Sigmoid colon (tissue), 7 donors: ENCODE results near the gene CHMP2A. TPM values are rescaled to one million over a fixed set of nuclear protein-coding genes. Genes with fewer than 3 reads are reported as not detected.

ENCODE experiments used
- DNase-seq: peaks from one replicate; pipeline ENCODE4 v3.0.0-alpha.2; 2019
- H3K27ac ChIP-seq, 4 donors: fragments of 200-600 bp; sonication (generic); one replicate each; pipeline ENCODE4 v1.5.1; 2016 to 2019; ENCODE audit warnings: mild to moderate bottlenecking in 1 of 4
- H3K27me3 ChIP-seq, 3 donors: fragments of 200-600 bp; sonication (generic); one replicate each; pipeline ENCODE4 v1.5.1; 2019; ENCODE audit warnings: mild to moderate bottlenecking in 1 of 3
- H3K36me3 ChIP-seq, 4 donors: fragments of 200-600 bp; sonication (generic); one replicate each; pipeline ENCODE4 v1.5.1; 2016 to 2019
- H3K4me1 ChIP-seq, 4 donors: fragments of 200-600 bp; sonication (generic); one replicate each; pipeline ENCODE4 v1.5.1; 2017 to 2019
- H3K4me3 ChIP-seq, 4 donors: fragments of 200-600 bp; sonication (generic); one replicate each; pipeline ENCODE4 v1.5.1; 2017 to 2019; ENCODE audit warnings: mild to moderate bottlenecking in 2 of 4, moderate library complexity in 1 of 4
- H3K9me3 ChIP-seq, 4 donors: fragments of 200-600 bp in 3 of 4; sonication (generic) in 3 of 4; one replicate each; pipeline versions ENCODE4 v1.5.1 to v1.6.1; 2013 to 2019
- EP300 ChIP-seq, 4 donors: sonication (generic); formaldehyde crosslinking; IDR thresholded peaks; one replicate each; pipeline ENCODE4 v1.6.1; 2017; ENCODE audit warnings: antibody characterized with exemption in 4 of 4
- POLR2A ChIP-seq, 2 donors: fragments of 450-650 bp; IDR thresholded peaks; one replicate each; pipeline ENCODE4 v1.6.1; 2016; ENCODE audit warnings: antibody characterized with exemption in 2 of 2, mild to moderate bottlenecking in 2 of 2, moderate library complexity in 2 of 2
- POLR2AphosphoS5 ChIP-seq, 4 donors: sonication (generic); formaldehyde crosslinking; IDR thresholded peaks; one replicate each; pipeline ENCODE4 v1.6.1; 2017; ENCODE audit warnings: antibody characterized with exemption in 4 of 4
- WGBS, 2 donors: extraction: QIAGEN DNeasy Blood & Tissue Kit; methylation state at CpG; one replicate each; pipeline ENCODE4 v1.1.7; 2013; 5-methylcytosine and 5-hydroxymethylcytosine counted together
- intact Hi-C: fragments of 100-400 bp; cut with DNase I; formaldehyde crosslinking; loops from one replicate; pipeline ENCODE4 v1.15.1; 2023
- polyA plus RNA-seq, 3 donors: library from polyadenylated mRNA; stranded (reverse); fragments of 200-250 nt; gene quantifications; one replicate each; pipeline ENCODE4 v1.2.3, GENCODE V29; 2013
- total RNA-seq, 4 donors: library from RNA; depleted of rRNA; stranded (reverse); fragments of >200 nt; gene quantifications; one replicate each; pipeline ENCODE4 v1.1.0, GENCODE V29; 2016
- TF ChIP-seq, protein P1 (sequence below), 4 experiments: fragments of 450-650 bp in 3 of 4; fragments of 200-600 bp in 1 of 4; IDR thresholded peaks; one replicate each; pipeline ENCODE4 v1.5.1; 2016 to 2019; ENCODE audit warnings: antibody characterized with exemption in 4 of 4, mild to moderate bottlenecking in 3 of 4, moderate library complexity in 2 of 4
- donor health status: healthy with polysubstance abuse.
- donor health status: Bipolar disorder and iron deficiency.
- donor health status: healthy.

The CHMP2A gene
- total and polyA plus RNA-seq, 7 donors = 101 to 372 (median 144) TPM

GRCh38 chr19:58550362-58551122 is 4.4 kb downstream of the CHMP2A start:
- no peak for DNase-seq
- TF ChIP-seq, protein P1, sequence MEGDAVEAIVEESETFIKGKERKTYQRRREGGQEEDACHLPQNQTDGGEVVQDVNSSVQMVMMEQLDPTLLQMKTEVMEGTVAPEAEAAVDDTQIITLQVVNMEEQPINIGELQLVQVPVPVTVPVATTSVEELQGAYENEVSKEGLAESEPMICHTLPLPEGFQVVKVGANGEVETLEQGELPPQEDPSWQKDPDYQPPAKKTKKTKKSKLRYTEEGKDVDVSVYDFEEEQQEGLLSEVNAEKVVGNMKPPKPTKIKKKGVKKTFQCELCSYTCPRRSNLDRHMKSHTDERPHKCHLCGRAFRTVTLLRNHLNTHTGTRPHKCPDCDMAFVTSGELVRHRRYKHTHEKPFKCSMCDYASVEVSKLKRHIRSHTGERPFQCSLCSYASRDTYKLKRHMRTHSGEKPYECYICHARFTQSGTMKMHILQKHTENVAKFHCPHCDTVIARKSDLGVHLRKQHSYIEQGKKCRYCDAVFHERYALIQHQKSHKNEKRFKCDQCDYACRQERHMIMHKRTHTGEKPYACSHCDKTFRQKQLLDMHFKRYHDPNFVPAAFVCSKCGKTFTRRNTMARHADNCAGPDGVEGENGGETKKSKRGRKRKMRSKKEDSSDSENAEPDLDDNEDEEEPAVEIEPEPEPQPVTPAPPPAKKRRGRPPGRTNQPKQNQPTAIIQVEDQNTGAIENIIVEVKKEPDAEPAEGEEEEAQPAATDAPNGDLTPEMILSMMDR (IDR thresholded peaks at IDR 0.05) = no peak
- TF ChIP-seq POLR2AphosphoS5 (IDR thresholded peaks at IDR 0.05) (no peak), POLR2A (IDR thresholded peaks at IDR 0.05) (no peak), EP300 (IDR thresholded peaks at IDR 0.05) (no peak)
- no peak overlapping the region for H3K4me3 ChIP-seq
- H3K9me3 ChIP-seq = no peaks in the 10 kb centered on the region
- no peak overlapping the region for H3K27ac ChIP-seq
- peaks cover 46 to 69% (median 56%) of the 10 kb centered on the region in 4 donors for H3K36me3 ChIP-seq
- intact Hi-C loops = no loop called here
- H3K27me3 ChIP-seq = no peaks in the 10 kb centered on the region
- 92 to 93% methylated on average over 13 of the region's 13 CpGs for WGBS, 2 donors
- H3K4me1 ChIP-seq = peaks cover 0 to 43% (median 37%) of the 10 kb centered on the region in 4 donors

- WGBS, 2 donors = 88 to 92% methylated on average over 11 of the region's 11 CpGs
- H3K27ac ChIP-seq = no peak overlapping the region
- intact Hi-C loops = no loop called here
- H3K36me3 ChIP-seq = peaks cover 46 to 69% (median 56%) of the 10 kb centered on the region in 4 donors
- no peaks in the 10 kb centered on the region for H3K27me3 ChIP-seq
- TF ChIP-seq EP300 (IDR thresholded peaks at IDR 0.05) (no peak), POLR2A (IDR thresholded peaks at IDR 0.05) (no peak), POLR2AphosphoS5 (IDR thresholded peaks at IDR 0.05) (no peak)
- TF ChIP-seq, protein P1 (IDR thresholded peaks at IDR 0.05) = no peak
- DNase-seq = peak; percentile 64
- no peak overlapping the region for H3K4me3 ChIP-seq
- H3K4me1 ChIP-seq = peaks cover 0 to 43% (median 36%) of the 10 kb centered on the region in 4 donors
- no peaks in the 10 kb centered on the region for H3K9me3 ChIP-seq
Observed at GRCh38 chr19:58549664-58550361, 5.1 kb downstream of the CHMP2A start.

- peaks cover 46 to 69% (median 56%) of the 10 kb centered on the region in 4 donors for H3K36me3 ChIP-seq
- no peak overlapping the region for H3K27ac ChIP-seq
- DNase-seq = no peak
- TF ChIP-seq, protein P1 (IDR thresholded peaks at IDR 0.05) = no peak
- TF ChIP-seq EP300 (IDR thresholded peaks at IDR 0.05) (no peak), POLR2AphosphoS5 (IDR thresholded peaks at IDR 0.05) (no peak), POLR2A (IDR thresholded peaks at IDR 0.05) (no peak)
- H3K27me3 ChIP-seq = no peaks in the 10 kb centered on the region
- intact Hi-C loops = no loop called here
- no peaks in the 10 kb centered on the region for H3K9me3 ChIP-seq
- no peak overlapping the region for H3K4me3 ChIP-seq
- 91 to 93% methylated on average over 20 of the region's 20 CpGs for WGBS, 2 donors
- H3K4me1 ChIP-seq = peaks cover 0 to 38% (median 30%) of the 10 kb centered on the region in 4 donors
Observed at GRCh38 chr19:58548859-58549663, 5.8 kb downstream of the CHMP2A start.

DNA sequence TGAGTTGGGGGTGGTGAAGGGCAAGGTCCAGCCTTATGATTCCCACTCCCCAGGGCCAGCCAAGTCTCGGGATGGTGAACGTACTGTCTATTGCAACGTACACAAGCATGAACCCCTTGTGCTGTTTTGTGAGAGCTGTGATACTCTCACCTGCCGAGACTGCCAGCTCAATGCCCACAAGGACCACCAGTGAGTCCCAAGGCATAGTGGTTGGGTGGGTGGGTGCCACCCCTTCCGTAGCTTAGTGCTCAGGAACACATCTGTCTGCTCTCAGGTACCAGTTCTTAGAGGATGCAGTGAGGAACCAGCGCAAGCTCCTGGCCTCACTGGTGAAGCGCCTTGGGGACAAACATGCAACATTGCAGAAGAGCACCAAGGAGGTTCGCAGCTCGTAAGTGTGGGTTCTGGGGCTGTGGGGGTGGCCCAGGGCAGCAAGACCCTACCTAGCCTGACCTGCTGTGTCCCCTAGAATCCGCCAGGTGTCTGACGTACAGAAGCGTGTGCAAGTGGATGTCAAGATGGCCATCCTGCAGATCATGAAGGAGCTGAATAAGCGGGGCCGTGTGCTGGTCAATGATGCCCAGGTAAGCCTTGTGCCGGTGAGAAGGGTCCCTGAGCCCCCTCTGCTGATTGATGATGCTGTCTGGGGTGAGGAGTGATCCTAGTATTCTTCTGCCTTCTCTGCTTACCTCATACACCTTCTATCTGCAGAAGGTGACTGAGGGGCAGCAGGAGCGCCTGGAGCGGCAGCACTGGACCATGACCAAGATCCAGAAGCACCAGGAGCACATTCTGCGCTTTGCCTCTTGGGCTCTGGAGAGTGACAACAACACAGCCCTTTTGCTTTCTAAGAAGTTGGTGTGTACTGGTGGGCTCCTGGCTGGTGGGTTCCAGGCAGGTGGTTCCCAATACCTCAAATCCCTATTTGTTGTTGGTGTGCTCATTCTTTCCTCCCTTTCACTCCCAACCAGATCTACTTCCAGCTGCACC is 7.3 kb downstream of the CHMP2A start:
- WGBS, 2 donors = 90% methylated on average over 18 of the region's 18 CpGs
- no peak for DNase-seq
- no peak for TF ChIP-seq POLR2AphosphoS5 (IDR thresholded peaks at IDR 0.05)
- TF ChIP-seq EP300 (IDR thresholded peaks at IDR 0.05) = no peak
- intact Hi-C loops = no loop called here
- Histone ChIP-seq H3K9me3 (no peaks in the 10 kb centered on the region), H3K27me3 (no peaks in the 10 kb centered on the region), H3K36me3 (peaks cover 46 to 64% (median 55%) of the 10 kb centered on the region in 4 donors), H3K4me3 (no peak overlapping the region), H3K27ac (no peak overlapping the region), H3K4me1 (peaks cover 0 to 34% (median 26%) of the 10 kb centered on the region in 4 donors)
